HUES48 (cell line): Measurements from ENCODE around the gene LRBA.

Source experiments
- H3K27ac ChIP-seq: one replicate; pipeline ENCODE4 v1.7.0; 2013; ENCODE audit warnings: low read depth, low read length, inconsistent platforms
- H3K27me3 ChIP-seq: 2 replicates; pipeline ENCODE4 v1.6.1; 2013; ENCODE audit warnings: mild to moderate bottlenecking, low read length; ENCODE audit not compliant: control insufficient read depth, insufficient read depth
- H3K36me3 ChIP-seq: 2 replicates; pipeline ENCODE4 v1.6.1; 2013; ENCODE audit warnings: low read length; ENCODE audit not compliant: control insufficient read depth, insufficient read depth
- H3K4me1 ChIP-seq: 2 replicates; pipeline ENCODE4 v1.6.1; 2013; ENCODE audit warnings: mild to moderate bottlenecking, low read length; ENCODE audit not compliant: control insufficient read depth, insufficient read depth
- H3K4me3 ChIP-seq: 2 replicates; pipeline ENCODE4 v1.5.1; 2013; ENCODE audit warnings: mild to moderate bottlenecking, low read depth, low read length
- H3K9ac ChIP-seq: 2 replicates; pipeline ENCODE4 v1.6.1; 2013; ENCODE audit warnings: mild to moderate bottlenecking, low read depth, low read length, moderate library complexity
- H3K9me3 ChIP-seq: 2 replicates; pipeline ENCODE4 v1.6.1; 2013; ENCODE audit warnings: low read length; ENCODE audit not compliant: control insufficient read depth, insufficient read depth

The LRBA gene

GRCh38 chr4:150990993-150991392 lies 24.1 kb downstream of the LRBA start:
- no peak overlapping the region for H3K27ac ChIP-seq
- no peak overlapping the region for H3K9ac ChIP-seq
- H3K9me3 ChIP-seq = no peaks in the 10 kb centered on the region
- peaks cover 15% of the 10 kb centered on the region for H3K4me1 ChIP-seq
- no peaks in the 10 kb centered on the region for H3K36me3 ChIP-seq
- no peaks in the 10 kb centered on the region for H3K27me3 ChIP-seq
- no peak overlapping the region for H3K4me3 ChIP-seq

GRCh38 chr4:150990250-150990649 lies 24.8 kb downstream of the LRBA start:
- H3K4me1 ChIP-seq = peaks cover 13% of the 10 kb centered on the region
- no peaks in the 10 kb centered on the region for H3K9me3 ChIP-seq
- no peaks in the 10 kb centered on the region for H3K36me3 ChIP-seq
- H3K27ac ChIP-seq = no peak overlapping the region
- no peak overlapping the region for H3K9ac ChIP-seq
- no peaks in the 10 kb centered on the region for H3K27me3 ChIP-seq
- no peak overlapping the region for H3K4me3 ChIP-seq

GRCh38 chr4:150988238-150988637 lies 26.8 kb downstream of the LRBA start:
- Histone ChIP-seq H3K9me3 (no peaks in the 10 kb centered on the region), H3K4me3 (no peak overlapping the region), H3K9ac (no peak overlapping the region), H3K27ac (no peak overlapping the region), H3K27me3 (no peaks in the 10 kb centered on the region), H3K4me1 (peaks cover 8% of the 10 kb centered on the region), H3K36me3 (no peaks in the 10 kb centered on the region)

- Histone ChIP-seq H3K36me3 (no peaks in the 10 kb centered on the region), H3K4me1 (peaks cover 8% of the 10 kb centered on the region), H3K9me3 (no peaks in the 10 kb centered on the region), H3K27ac (no peak overlapping the region), H3K27me3 (no peaks in the 10 kb centered on the region), H3K4me3 (no peak overlapping the region), H3K9ac (no peak overlapping the region)
These were observed 27.9 kb downstream of the LRBA start for GRCh38 chr4:150987204-150987603.

- H3K36me3 ChIP-seq = no peaks in the 10 kb centered on the region
- H3K27me3 ChIP-seq = no peaks in the 10 kb centered on the region
- H3K4me3 ChIP-seq = no peak overlapping the region
- H3K9ac ChIP-seq = no peak overlapping the region
- H3K9me3 ChIP-seq = no peaks in the 10 kb centered on the region
- peaks cover 8% of the 10 kb centered on the region for H3K4me1 ChIP-seq
- no peak overlapping the region for H3K27ac ChIP-seq
These were observed 29.0 kb downstream of the LRBA start for GRCh38 chr4:150986085-150986484.

GRCh38 chr4:150983851-150984250 lies 31.2 kb downstream of the LRBA start:
- Histone ChIP-seq H3K4me1 (peaks cover 8% of the 10 kb centered on the region), H3K9me3 (no peaks in the 10 kb centered on the region), H3K9ac (no peak overlapping the region), H3K36me3 (no peaks in the 10 kb centered on the region), H3K27ac (no peak overlapping the region), H3K27me3 (no peaks in the 10 kb centered on the region), H3K4me3 (no peak overlapping the region)

GRCh38 chr4:150982557-150983233 lies 32.4 kb downstream of the LRBA start:
- H3K4me3 ChIP-seq = no peak overlapping the region
- H3K27me3 ChIP-seq = no peaks in the 10 kb centered on the region
- H3K9me3 ChIP-seq = no peaks in the 10 kb centered on the region
- no peaks in the 10 kb centered on the region for H3K36me3 ChIP-seq
- no peak overlapping the region for H3K9ac ChIP-seq
- peaks cover 8% of the 10 kb centered on the region for H3K4me1 ChIP-seq
- no peak overlapping the region for H3K27ac ChIP-seq

GRCh38 chr4:150978738-150979575 lies 36.1 kb downstream of the LRBA start:
- Histone ChIP-seq H3K4me1 (0 out of 2 replicates have a peak, but pooled peaks cover 7% of the 10 kb centered on the region), H3K9me3 (no peaks in the 10 kb centered on the region), H3K9ac (no peak overlapping the region), H3K27me3 (no peaks in the 10 kb centered on the region), H3K4me3 (no peak overlapping the region), H3K27ac (no peak overlapping the region), H3K36me3 (no peaks in the 10 kb centered on the region)

- Histone ChIP-seq H3K27ac (no peak overlapping the region), H3K36me3 (no peaks in the 10 kb centered on the region), H3K9me3 (no peaks in the 10 kb centered on the region), H3K4me3 (no peak overlapping the region), H3K27me3 (no peaks in the 10 kb centered on the region), H3K4me1 (0 out of 2 replicates have a peak, but pooled peaks cover 7% of the 10 kb centered on the region), H3K9ac (no peak overlapping the region)
These were observed 38.5 kb downstream of the LRBA start for GRCh38 chr4:150976478-150977118.

GRCh38 chr4:150974750-150975149 lies 40.3 kb downstream of the LRBA start:
- no peak overlapping the region for H3K27ac ChIP-seq
- H3K9ac ChIP-seq = no peak overlapping the region
- H3K36me3 ChIP-seq = no peaks in the 10 kb centered on the region
- 0 out of 2 replicates have a peak, but pooled peaks cover 7% of the 10 kb centered on the region for H3K4me1 ChIP-seq
- H3K4me3 ChIP-seq = no peak overlapping the region
- H3K9me3 ChIP-seq = no peaks in the 10 kb centered on the region
- no peaks in the 10 kb centered on the region for H3K27me3 ChIP-seq

- Histone ChIP-seq H3K27ac (no peak overlapping the region), H3K27me3 (no peaks in the 10 kb centered on the region), H3K4me3 (no peak overlapping the region), H3K9ac (no peak overlapping the region), H3K4me1 (0 out of 2 replicates have a peak, but pooled peaks cover 7% of the 10 kb centered on the region), H3K36me3 (no peaks in the 10 kb centered on the region), H3K9me3 (no peaks in the 10 kb centered on the region)
These were observed 40.8 kb downstream of the LRBA start for GRCh38 chr4:150974252-150974640.
